IMR-90 (cell line): ENCODE measurements around the gene SLC28A2.

ENCODE experiments used
- CTCF ChIP-seq: conservative IDR thresholded peaks from 2 replicates; pipeline ENCODE4 v1.5.1; 2012; ENCODE audit warnings: mild to moderate bottlenecking, low read depth, low read length, improper control_type of control experiment
- FOS ChIP-seq: fragments of 150-350 bp; IDR thresholded peaks from 2 replicates; pipeline ENCODE4 v1.6.1; 2016; ENCODE audit warnings: low read depth, low read length
- RFX5 ChIP-seq: IDR thresholded peaks from 2 replicates; pipeline ENCODE4 v1.8.0; 2012; ENCODE audit warnings: low read depth, mild to moderate bottlenecking, low read length, moderate library complexity

GRCh38 chr15:45228931-45229330 is 23.1 kb upstream of the SLC28A2 start:
- TF ChIP-seq CTCF (no peak), RFX5 (no peak), FOS (no peak)
